H9 (cell line): ENCODE data around the gene MRPL53. TPM values are rescaled to one million over a fixed set of nuclear protein-coding genes. Genes with fewer than 3 reads are reported as not detected.

Experiments
- DNase-seq: peaks from one replicate; pipeline ENCODE4 v3.0.0-alpha.2; 2017
- H2AFZ ChIP-seq: one replicate; pipeline ENCODE4 v1.6.1; 2013; ENCODE audit warnings: mild to moderate bottlenecking, low read length, control low read depth, moderate library complexity
- H2AK5ac ChIP-seq: 2 replicates; pipeline ENCODE4 v1.6.1; 2013; ENCODE audit warnings: low read length, control low read depth, mixed read lengths; ENCODE audit not compliant: insufficient read length
- H2BK120ac ChIP-seq: one replicate; pipeline ENCODE4 v1.6.1; 2013; ENCODE audit warnings: low read depth, mild to moderate bottlenecking, low read length, control low read depth, inconsistent platforms; ENCODE audit not compliant: poor library complexity, severe bottlenecking
- H2BK12ac ChIP-seq: 2 replicates; pipeline ENCODE4 v1.6.1; 2013; ENCODE audit warnings: low read length, control low read depth, mixed read lengths, low read depth; ENCODE audit not compliant: insufficient read length
- H2BK15ac ChIP-seq: 2 replicates; pipeline ENCODE4 v1.6.1; 2013; ENCODE audit warnings: low read depth, low read length, control low read depth
- H2BK20ac ChIP-seq: one replicate; pipeline ENCODE4 v1.6.1; 2013; ENCODE audit warnings: low read depth, mild to moderate bottlenecking, low read length, control low read depth, inconsistent platforms; ENCODE audit not compliant: poor library complexity, severe bottlenecking
- H2BK5ac ChIP-seq: 2 replicates; pipeline ENCODE4 v1.6.1; 2013; ENCODE audit warnings: low read length, control low read depth, mixed read lengths; ENCODE audit not compliant: insufficient read length
- H3K14ac ChIP-seq: 2 replicates; pipeline ENCODE4 v1.6.1; 2013; ENCODE audit warnings: low read length, control low read depth; ENCODE audit not compliant: insufficient read depth
- H3K18ac ChIP-seq: 2 replicates; pipeline ENCODE4 v1.6.1; 2013; ENCODE audit warnings: low read depth, mild to moderate bottlenecking, mixed read lengths, low read length, control low read depth; ENCODE audit not compliant: insufficient read length
- H3K23ac ChIP-seq: 2 replicates; pipeline ENCODE4 v1.6.1; 2013; ENCODE audit warnings: low read length, control low read depth, mixed read lengths, low read depth; ENCODE audit not compliant: insufficient read length
- H3K23me2 ChIP-seq: 2 replicates; pipeline ENCODE4 v1.6.1; 2013; ENCODE audit warnings: low read depth, mild to moderate bottlenecking, mixed read lengths, low read length, control low read depth; ENCODE audit not compliant: insufficient read length, poor library complexity, severe bottlenecking
- H3K27ac ChIP-seq: 2 replicates; pipeline ENCODE4 v1.5.1; 2013; ENCODE audit warnings: low read length, control low read depth, mixed read lengths, low read depth; ENCODE audit not compliant: insufficient read length
- H3K27me3 ChIP-seq: 2 replicates; pipeline ENCODE4 v1.6.1; 2013; ENCODE audit warnings: low read length, control low read depth, inconsistent platforms; ENCODE audit not compliant: insufficient read depth
- H3K4ac ChIP-seq: 2 replicates; pipeline ENCODE4 v1.6.1; 2013; ENCODE audit warnings: low read depth, mild to moderate bottlenecking, control low read depth, inconsistent platforms, low read length, moderate library complexity
- H3K4me1 ChIP-seq: 2 replicates; pipeline ENCODE4 v1.6.1; 2013; ENCODE audit warnings: low read length, control low read depth, inconsistent platforms; ENCODE audit not compliant: insufficient read depth
- H3K4me2 ChIP-seq: 2 replicates; pipeline ENCODE4 v1.6.1; 2013; ENCODE audit warnings: low read length, control low read depth, mixed read lengths; ENCODE audit not compliant: insufficient read length, insufficient read depth
- H3K56ac ChIP-seq: 2 replicates; pipeline ENCODE4 v1.6.1; 2013; ENCODE audit warnings: low read depth, mild to moderate bottlenecking, mixed read lengths, low read length, control low read depth; ENCODE audit not compliant: insufficient read length
- H3K79me1 ChIP-seq: 2 replicates; pipeline ENCODE4 v1.6.1; 2013; ENCODE audit warnings: low read depth, mild to moderate bottlenecking, moderate library complexity, low read length, control low read depth, inconsistent platforms; ENCODE audit not compliant: insufficient read depth, poor library complexity, severe bottlenecking
- H3K79me2 ChIP-seq: 2 replicates; pipeline ENCODE4 v1.6.1; 2013; ENCODE audit warnings: low read length, control low read depth, inconsistent platforms; ENCODE audit not compliant: insufficient read depth
- H3K9ac ChIP-seq: 2 replicates; pipeline ENCODE4 v1.6.1; 2013; ENCODE audit warnings: low read length, control low read depth, mixed read lengths; ENCODE audit not compliant: insufficient read length; ENCODE audit errors: extremely low read depth
- H3K9me3 ChIP-seq: one replicate; pipeline ENCODE4 v1.6.1; 2013; ENCODE audit warnings: low read depth, low read length, inconsistent platforms; ENCODE audit not compliant: control insufficient read depth
- H3T11ph ChIP-seq: one replicate; pipeline ENCODE4 v1.6.1; 2013; ENCODE audit warnings: mild to moderate bottlenecking, low read length, control low read depth, inconsistent platforms
- H4K20me1 ChIP-seq: one replicate; pipeline ENCODE4 v1.6.1; 2013; ENCODE audit not compliant: control insufficient read depth, insufficient read length, insufficient read depth
- H4K5ac ChIP-seq: 2 replicates; pipeline ENCODE4 v1.6.1; 2013; ENCODE audit warnings: low read depth, mild to moderate bottlenecking, mixed read lengths, low read length, control low read depth; ENCODE audit not compliant: insufficient read length
- H4K8ac ChIP-seq: replicated peaks from 2 replicates; pipeline ENCODE4 v1.6.1; 2013; ENCODE audit warnings: low read length, control low read depth, mixed read lengths, low read depth; ENCODE audit not compliant: insufficient read length
- H4K91ac ChIP-seq: 2 replicates; pipeline ENCODE4 v1.6.1; 2013; ENCODE audit warnings: low read depth, mild to moderate bottlenecking, moderate library complexity, mixed read lengths, low read length, control low read depth; ENCODE audit not compliant: insufficient read length
- H3K27ac Mint-ChIP-seq, 3 experiments: 2 replicates in 2 of 3; 3 replicates in 1 of 3; pipeline ENCODE4 v1.8.0; 2020 to 2021; ENCODE audit warnings: mixed read lengths in 3 of 3, mild to moderate bottlenecking in 1 of 3, moderate library complexity in 1 of 3
- H3K27me3 Mint-ChIP-seq: 2 replicates; pipeline ENCODE4 v1.8.0; 2021; ENCODE audit warnings: low read depth, mild to moderate bottlenecking, moderate library complexity, mixed read lengths
- H3K36me3 Mint-ChIP-seq, 3 experiments: 2 replicates in 2 of 3; 3 replicates in 1 of 3; pipeline ENCODE4 v1.8.0; 2020 to 2021; ENCODE audit warnings: low read depth in 3 of 3, mixed read lengths in 3 of 3; ENCODE audit not compliant: insufficient read depth in 1 of 3
- H3K4me1 Mint-ChIP-seq, 2 experiments: 2 replicates each; pipeline ENCODE4 v1.8.0; 2020; ENCODE audit warnings: mixed read lengths in 2 of 2
- H3K4me3 Mint-ChIP-seq, 2 experiments: 2 replicates in 1 of 2; 3 replicates in 1 of 2; pipeline ENCODE4 v1.8.0; 2020 to 2021; ENCODE audit warnings: mild to moderate bottlenecking in 2 of 2, mixed read lengths in 2 of 2, moderate library complexity in 1 of 2
- H3K9me3 Mint-ChIP-seq, 2 experiments: 2 replicates in 1 of 2; 3 replicates in 1 of 2; pipeline ENCODE4 v1.8.0; 2020; ENCODE audit warnings: mild to moderate bottlenecking in 2 of 2, mixed read lengths in 2 of 2, moderate library complexity in 1 of 2
- WGBS: extraction: QIAGEN DNeasy Blood & Tissue Kit; methylation state at CpG from one replicate; pipeline ENCODE4 v1.1.7; 2013; ENCODE audit warnings: missing lambda C conversion rate, low lambda C conversion rate, mixed read lengths; ENCODE audit not compliant: insufficient read length; ENCODE audit errors: extremely low coverage; 5-methylcytosine and 5-hydroxymethylcytosine counted together
- total RNA-seq: library from RNA; stranded (reverse); gene quantifications from 2 replicates; pipeline ENCODE4 v1.2.1, GENCODE V29; 2021
- TF ChIP-seq, protein P1 (sequence below): fragments of 200-600 bp; sonication (generic); conservative IDR thresholded peaks from 3 replicates; pipeline ENCODE4 v1.8.0; 2021; ENCODE audit warnings: antibody characterized with exemption, mild to moderate bottlenecking

The MRPL53 gene
- total RNA-seq, 1 experiment from 2014 or later: 59.5 TPM

DNA sequence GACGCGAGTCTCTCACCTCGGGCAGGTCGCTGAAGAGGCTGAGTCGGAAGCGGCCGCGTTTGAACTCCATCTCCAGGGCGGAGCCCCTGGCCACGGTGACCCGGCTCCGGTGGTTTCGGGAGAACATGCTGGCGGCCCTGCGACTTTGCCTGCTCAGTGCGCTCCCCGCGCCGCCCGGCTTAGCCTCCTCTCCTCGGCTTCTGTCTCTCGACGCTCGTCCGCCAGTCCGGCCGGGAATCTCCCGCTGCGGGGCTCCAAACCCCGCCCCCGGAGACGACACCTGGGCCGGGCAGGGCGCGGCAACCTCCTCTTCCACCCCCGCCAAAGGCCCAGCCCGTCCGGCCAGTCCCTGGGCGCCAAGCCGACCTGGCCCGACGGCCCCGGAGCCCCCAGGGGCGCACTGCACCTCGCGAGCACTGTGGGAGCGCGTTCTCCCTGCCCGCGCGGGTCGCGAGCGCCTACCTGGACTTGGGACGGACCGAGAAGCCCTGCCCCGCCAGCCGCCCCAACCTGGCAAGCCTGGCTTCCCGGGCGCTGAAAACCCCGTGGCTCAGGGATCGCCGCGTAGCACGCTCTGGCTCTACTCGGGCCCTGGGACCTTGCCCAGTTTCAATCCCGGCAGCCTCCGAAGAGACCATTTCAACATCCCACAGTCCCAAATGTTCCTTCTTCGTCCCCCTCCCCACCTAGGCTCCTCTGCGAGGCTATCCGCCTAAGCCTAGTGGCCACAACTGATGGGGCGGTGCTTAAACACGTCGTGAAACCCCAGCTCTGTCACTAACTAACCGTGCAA lies 30.6 kb downstream of the MRPL53 start, which contains the start of gene RTKN:
Gene RTKN, minus strand, starts transcription at position 248 of the 793 bp plus-strand sequence. Its CDS starts 121 bp downstream, at position 127.
- H3K36me3 Mint-ChIP-seq: peaks cover 4 to 18% (median 15%) of the 10 kb centered on the region in 3 experiments

More for the DNA sequence above, 30.6 kb downstream of the MRPL53 start, which contains the start of gene RTKN:
- Histone ChIP-seq H4K8ac (no peak within 1 kb of the TSS), H3K14ac (peak within 1 kb of the TSS; percentile 85), H3K27me3 (no peaks in the 10 kb centered on the region), H3K4me2 (peak within 1 kb of the TSS; percentile 80), H3K18ac (peak within 1 kb of the TSS; percentile 78), H2BK20ac (no peak within 1 kb of the TSS), H2BK15ac (no peak within 1 kb of the TSS), H4K5ac (no peak within 1 kb of the TSS), H2AFZ (peak within 1 kb of the TSS; percentile 48), H2BK12ac (no peak within 1 kb of the TSS), H3K23me2 (peaks cover 11% of the 10 kb centered on the region), H3K9me3 (no peaks in the 10 kb centered on the region), H3K79me2 (peaks cover 18% of the 10 kb centered on the region; the same call in 1 of the 2 replicates), H4K91ac (no peak within 1 kb of the TSS), H3K79me1 (peaks cover 7% of the 10 kb centered on the region), H3K23ac (no peak within 1 kb of the TSS), H3K4ac (no peak within 1 kb of the TSS), H2BK5ac (no peak within 1 kb of the TSS), H2BK120ac (no peak within 1 kb of the TSS), H3K27ac (peak within 1 kb of the TSS; percentile 48), H3T11ph (no peak within 1 kb of the TSS), H3K4me1 (peaks cover 3% of the 10 kb centered on the region; the same call in 1 of the 2 replicates), H3K56ac (no peak within 1 kb of the TSS), H2AK5ac (no peak within 1 kb of the TSS), H4K20me1 (no peaks in the 10 kb centered on the region), H3K9ac (peak within 1 kb of the TSS; percentile 63)
- no peaks in the 10 kb centered on the region; a peak in 1 of 5 replicates for H3K9me3 Mint-ChIP-seq
- TF ChIP-seq, protein P1, sequence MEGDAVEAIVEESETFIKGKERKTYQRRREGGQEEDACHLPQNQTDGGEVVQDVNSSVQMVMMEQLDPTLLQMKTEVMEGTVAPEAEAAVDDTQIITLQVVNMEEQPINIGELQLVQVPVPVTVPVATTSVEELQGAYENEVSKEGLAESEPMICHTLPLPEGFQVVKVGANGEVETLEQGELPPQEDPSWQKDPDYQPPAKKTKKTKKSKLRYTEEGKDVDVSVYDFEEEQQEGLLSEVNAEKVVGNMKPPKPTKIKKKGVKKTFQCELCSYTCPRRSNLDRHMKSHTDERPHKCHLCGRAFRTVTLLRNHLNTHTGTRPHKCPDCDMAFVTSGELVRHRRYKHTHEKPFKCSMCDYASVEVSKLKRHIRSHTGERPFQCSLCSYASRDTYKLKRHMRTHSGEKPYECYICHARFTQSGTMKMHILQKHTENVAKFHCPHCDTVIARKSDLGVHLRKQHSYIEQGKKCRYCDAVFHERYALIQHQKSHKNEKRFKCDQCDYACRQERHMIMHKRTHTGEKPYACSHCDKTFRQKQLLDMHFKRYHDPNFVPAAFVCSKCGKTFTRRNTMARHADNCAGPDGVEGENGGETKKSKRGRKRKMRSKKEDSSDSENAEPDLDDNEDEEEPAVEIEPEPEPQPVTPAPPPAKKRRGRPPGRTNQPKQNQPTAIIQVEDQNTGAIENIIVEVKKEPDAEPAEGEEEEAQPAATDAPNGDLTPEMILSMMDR: peak; percentile 20; the same call in 1 of the 3 replicates
- WGBS: no CpG with 5 or more reads among the region's 75 CpGs
- peak within 1 kb of the TSS; percentile 98 to 99 (median 99) for H3K27ac Mint-ChIP-seq
- peaks cover 30 to 33% of the 10 kb centered on the region in 2 experiments for H3K4me1 Mint-ChIP-seq
- peak; percentile 87 for DNase-seq
- peaks cover 20% of the 10 kb centered on the region for H3K27me3 Mint-ChIP-seq
- H3K4me3 Mint-ChIP-seq: peak within 1 kb of the TSS; percentile 95 to 99
